H1 (cell line): Measurements from ENCODE around the gene RARRES2. TPM values are rescaled to one million over a fixed set of nuclear protein-coding genes. Genes with fewer than 3 reads are reported as not detected.

Experiments used
- CHD1 ChIP-seq: IDR thresholded peaks from 2 replicates; pipeline ENCODE4 v1.6.1; 2012; ENCODE audit warnings: low read depth, low read length, improper control_type of control experiment
- NRF1 ChIP-seq: IDR thresholded peaks from 2 replicates; pipeline ENCODE4 v1.6.1; 2011; ENCODE audit warnings: mild to moderate bottlenecking, low read depth, low read length, improper control_type of control experiment
- SIN3A ChIP-seq, 2 experiments: IDR thresholded peaks in 1 of 2; conservative IDR thresholded peaks in 1 of 2; 2 replicates each; pipeline ENCODE4 v1.6.1; 2011 to 2012; ENCODE audit warnings: low read length in 2 of 2, improper control_type of control experiment in 1 of 2, low read depth in 1 of 2, mild to moderate bottlenecking in 1 of 2
- SUZ12 ChIP-seq: fragments of 200-600 bp; sonication (generic); IDR thresholded peaks from 2 replicates; pipeline ENCODE4 v1.6.1; 2012; ENCODE audit warnings: mild to moderate bottlenecking, inconsistent platforms, low read length, moderate library complexity, mixed read lengths
- TAF1 ChIP-seq: IDR thresholded peaks from 2 replicates; pipeline ENCODE4 v1.6.1; 2011; ENCODE audit warnings: mild to moderate bottlenecking, low read depth, low read length
- polyA plus RNA-seq, 7 experiments: library from polyadenylated mRNA; depleted of rRNA in 3 of 7; stranded (reverse) in 5 of 7; unstranded in 2 of 7; fragments of >200 nt in 5 of 7; fragments of 200-250 nt in 2 of 7; gene quantifications; 1 replicate in 5 of 7; 2 replicates in 1 of 7; 4 replicates in 1 of 7; pipeline versions ENCODE4 v1.2.1 to v1.2.3, GENCODE V29; 2011 to 2013; ENCODE audit warnings: missing spikeins in 2 of 7, mixed read lengths in 2 of 7
- total RNA-seq: library from RNA; stranded (reverse); fragmentation: NEBNext Ultra II Directional; extraction: Animal tissue kit (Norgen Biotek cat#: 25700); gene quantifications from 2 replicates; pipeline ENCODE4 v1.2.1, GENCODE V29; 2021

RARRES2 gene
- total and polyA plus RNA-seq, 2 of the 8 experiments (the other 6 are each of a cell fraction or from before 2014, with no cell fraction given), result 254 to 441 TPM

DNA sequence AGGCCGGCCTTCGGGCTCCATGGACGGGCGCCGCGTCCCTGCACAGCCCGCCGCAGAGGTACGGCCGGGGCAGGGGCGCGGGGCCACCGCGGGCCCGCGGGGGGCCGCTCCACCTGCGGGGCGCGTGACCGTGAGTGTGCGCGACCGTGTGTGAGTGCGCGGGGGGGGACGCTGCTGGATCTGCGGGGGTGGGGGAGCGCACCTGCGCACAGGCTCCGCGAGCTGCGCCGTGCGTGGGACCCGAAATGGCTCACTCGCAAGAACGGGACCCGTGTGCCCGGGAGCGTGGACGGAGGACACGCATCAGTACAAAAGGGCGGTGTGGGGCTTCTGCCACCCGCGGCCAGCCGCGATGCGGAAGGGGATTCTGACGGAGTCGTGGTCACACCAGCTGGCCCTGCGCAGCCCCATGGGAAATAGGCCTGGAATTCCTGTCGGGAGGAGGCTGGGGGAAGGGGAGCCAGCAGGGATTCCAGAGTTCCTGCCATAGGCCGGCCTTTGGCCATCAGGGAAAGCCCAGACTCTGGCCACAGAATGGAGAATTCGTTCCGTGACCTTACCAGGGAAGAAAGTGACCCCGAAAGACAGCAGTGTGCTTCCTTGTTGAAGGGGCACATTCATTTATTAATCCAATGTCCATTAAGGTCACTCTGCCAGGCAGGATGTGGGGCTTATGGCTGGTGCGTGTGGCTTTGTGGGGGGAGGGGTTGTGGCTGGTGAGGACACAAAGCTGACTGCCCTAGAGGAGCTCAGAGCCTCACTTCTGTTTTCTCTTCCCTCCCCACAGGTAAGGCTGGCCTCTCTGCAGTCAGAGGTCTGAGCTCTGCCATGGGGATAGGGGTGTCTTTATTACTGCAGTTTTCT is 27.7 kb upstream of the RARRES2 start (continued):
- TF ChIP-seq TAF1 (0 out of 2 replicates have a peak, but pooled peaks have one; percentile 49), NRF1 (peak; percentile 26; the same call in 1 of the 2 replicates), SUZ12 (no peak), CHD1 (no peak), SIN3A (conservative IDR thresholded peaks at IDR 0.05 in 1 of 2, IDR thresholded peaks at IDR 0.05 in 1 of 2; ENCODE audit: low read depth in 1 of 2, low read length in 2 of 2) (peak; percentile 87 to 95)
